A549 treated with CpdA at 1 μM for 4 hours (cell line): ENCODE results near the gene ASMT. TPM values are rescaled to one million over a fixed set of nuclear protein-coding genes. Genes with fewer than 3 reads are reported as not detected.

ENCODE experiments used
- total RNA-seq: library from RNA; stranded (reverse); fragments of 200-300 nt; extraction: Qiagen RNA extraction; gene quantifications from 5 replicates; pipeline ENCODE4 v1.2.3, GENCODE V29; 2022; ENCODE audit warnings: low read depth

The ASMT gene, protein sequence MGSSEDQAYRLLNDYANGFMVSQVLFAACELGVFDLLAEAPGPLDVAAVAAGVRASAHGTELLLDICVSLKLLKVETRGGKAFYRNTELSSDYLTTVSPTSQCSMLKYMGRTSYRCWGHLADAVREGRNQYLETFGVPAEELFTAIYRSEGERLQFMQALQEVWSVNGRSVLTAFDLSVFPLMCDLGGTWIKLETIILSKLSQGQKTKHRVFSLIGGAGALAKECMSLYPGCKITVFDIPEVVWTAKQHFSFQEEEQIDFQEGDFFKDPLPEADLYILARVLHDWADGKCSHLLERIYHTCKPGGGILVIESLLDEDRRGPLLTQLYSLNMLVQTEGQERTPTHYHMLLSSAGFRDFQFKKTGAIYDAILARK
- total RNA-seq = 0.16 to 0.74 TPM (median 0.18 TPM) in 3 of 5 replicates, not detected in the others

DNA sequence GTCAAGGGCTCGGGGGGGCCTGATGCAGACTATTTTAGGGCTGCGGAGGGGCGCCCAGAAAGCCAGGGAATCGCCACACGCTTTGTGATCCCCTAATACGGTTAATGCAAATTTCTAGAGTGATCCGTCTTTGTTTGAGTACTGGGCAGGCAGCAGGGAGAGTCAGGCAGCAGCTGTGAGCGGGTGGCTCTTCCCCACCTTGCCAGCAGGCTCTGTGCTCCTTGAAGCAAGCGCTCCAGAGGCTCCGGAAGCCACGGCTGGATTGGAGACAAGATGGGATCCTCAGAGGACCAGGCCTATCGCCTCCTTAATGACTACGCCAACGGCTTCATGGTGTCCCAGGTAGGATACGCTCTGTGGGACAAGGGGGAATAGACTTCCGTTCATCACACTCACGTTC lies at the start of gene ASMT:
Gene ASMT (plus strand): TSS at position 133 of the 400 bp plus-strand sequence. CDS start 141 bp downstream, at position 274.

DNA sequence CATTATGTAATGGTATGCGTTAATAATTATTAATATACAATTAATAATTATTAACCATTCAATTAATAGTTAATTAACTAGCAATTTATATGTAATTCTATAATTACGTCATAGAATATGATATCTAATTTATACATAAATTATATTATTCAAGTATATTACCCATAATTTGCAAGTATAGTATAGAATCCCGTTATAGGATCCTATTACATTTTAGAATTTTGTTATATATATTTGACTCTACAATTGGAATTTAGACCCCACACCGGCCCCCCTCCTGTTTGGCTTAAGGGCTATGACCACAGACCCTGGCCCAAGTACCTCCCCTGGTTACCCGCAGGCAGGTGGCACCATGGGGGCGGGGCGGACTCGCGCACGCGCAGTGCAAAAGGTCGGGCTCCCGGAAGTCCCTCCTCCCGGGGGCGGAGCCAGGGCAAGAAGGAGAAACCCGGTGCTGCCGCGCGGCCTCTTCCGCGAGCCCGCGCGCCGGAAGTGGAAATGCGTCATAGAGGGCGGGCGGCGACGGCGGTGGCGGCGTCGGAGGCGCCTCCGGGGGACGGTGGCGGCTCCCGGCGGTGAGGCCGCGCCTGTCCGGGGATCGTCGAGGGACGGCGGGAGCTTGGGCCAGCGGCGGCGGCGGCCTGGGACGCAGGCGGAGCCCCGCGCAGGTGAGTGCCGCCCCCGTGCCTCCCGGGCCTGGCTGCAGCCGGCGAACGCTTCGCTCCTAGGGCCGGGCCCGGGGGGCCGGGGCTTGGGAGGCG lies 23.6 kb upstream of the ASMT start, which contains the start of gene AKAP17A:
Gene AKAP17A (plus strand): TSS at position 503 of the 761 bp plus-strand sequence. CDS start 1,859 bp downstream, outside the sequence.

Other genes starting within 250 kb of the ASMT start
- gene SLC25A6, start 222.9 kb upstream of the ASMT start, total RNA-seq = 416 to 485 TPM (median 446 TPM) in 5 replicates
- 17.8 to 19.5 TPM (median 18.2 TPM) in 5 replicates for gene ASMTL, start 162.2 kb upstream of the ASMT start, total RNA-seq
- gene P2RY8, start 77.9 kb upstream of the ASMT start, total RNA-seq = 0.01 to 0.03 TPM in 2 of 5 replicates, not detected in the others
- gene AKAP17A, start 23.5 kb upstream of the ASMT start, total RNA-seq = 31.0 to 42.8 TPM (median 40.8 TPM) in 5 replicates